ENCODE data around the gene ANTXR1. TPM values are rescaled to one million over a fixed set of nuclear protein-coding genes. Genes with fewer than 3 reads are reported as not detected.

Gene ANTXR1
- total RNA-seq, 1 donor from 2014 or later: 35.5 TPM

GRCh38 chr2:69036926-69037325 lies 23.9 kb downstream of the ANTXR1 start:
- TF ChIP-seq CTCF (IDR thresholded peaks at IDR 0.05; ENCODE audit: insufficient read depth, low read length, poor library complexity, severe bottlenecking): no peak
- no peaks in the 10 kb centered on the region for H3K36me3 ChIP-seq (ENCODE audit: control insufficient read depth, insufficient read depth, low read length)

GRCh38 chr2:69041214-69041613 lies 28.2 kb downstream of the ANTXR1 start:
- Histone ChIP-seq H3K36me3 (ENCODE audit: control insufficient read depth, insufficient read depth, low read length) (no peaks in the 10 kb centered on the region), H3K27me3 (ENCODE audit: control insufficient read depth, insufficient read depth, low read length) (no peaks in the 10 kb centered on the region), H3K4me3 (ENCODE audit: low read depth, low read length) (no peak overlapping the region)
- DNase-seq (ENCODE audit: low read depth): no peak
- TF ChIP-seq CTCF (IDR thresholded peaks at IDR 0.05; ENCODE audit: insufficient read depth, low read length, poor library complexity, severe bottlenecking): no peak

More at GRCh38 chr2:69036926-69037325, 23.9 kb downstream of the ANTXR1 start:
- H3K27me3 ChIP-seq (ENCODE audit: control insufficient read depth, insufficient read depth, low read length): no peaks in the 10 kb centered on the region
- H3K4me3 ChIP-seq (ENCODE audit: low read depth, low read length): no peak overlapping the region
- DNase-seq (ENCODE audit: low read depth): no peak

GRCh38 chr2:69043736-69044400 lies 30.9 kb downstream of the ANTXR1 start:
- no peak for DNase-seq (ENCODE audit: low read depth)
- TF ChIP-seq CTCF (IDR thresholded peaks at IDR 0.05; ENCODE audit: insufficient read depth, low read length, poor library complexity, severe bottlenecking): no peak
- Histone ChIP-seq H3K27me3 (ENCODE audit: control insufficient read depth, insufficient read depth, low read length) (no peaks in the 10 kb centered on the region), H3K36me3 (ENCODE audit: control insufficient read depth, insufficient read depth, low read length) (no peaks in the 10 kb centered on the region), H3K4me3 (ENCODE audit: low read depth, low read length) (no peak overlapping the region)

- no peak overlapping the region for H3K4me3 ChIP-seq (ENCODE audit: low read depth, low read length)
These were observed 33.3 kb downstream of the ANTXR1 start for GRCh38 chr2:69046221-69046662.

GRCh38 chr2:69047625-69048145 lies 34.7 kb downstream of the ANTXR1 start:
- no peaks in the 10 kb centered on the region for H3K36me3 ChIP-seq (ENCODE audit: control insufficient read depth, insufficient read depth, low read length)
- DNase-seq (ENCODE audit: low read depth): no peak
- no peak for TF ChIP-seq CTCF (IDR thresholded peaks at IDR 0.05; ENCODE audit: insufficient read depth, low read length, poor library complexity, severe bottlenecking)
- H3K27me3 ChIP-seq (ENCODE audit: control insufficient read depth, insufficient read depth, low read length): no peaks in the 10 kb centered on the region
- H3K4me3 ChIP-seq (ENCODE audit: low read depth, low read length): no peak overlapping the region

More at GRCh38 chr2:69046221-69046662, 33.3 kb downstream of the ANTXR1 start:
- TF ChIP-seq CTCF (IDR thresholded peaks at IDR 0.05; ENCODE audit: insufficient read depth, low read length, poor library complexity, severe bottlenecking): no peak
- peak; percentile 71 for DNase-seq (ENCODE audit: low read depth)
- no peaks in the 10 kb centered on the region for H3K36me3 ChIP-seq (ENCODE audit: control insufficient read depth, insufficient read depth, low read length)
- no peaks in the 10 kb centered on the region for H3K27me3 ChIP-seq (ENCODE audit: control insufficient read depth, insufficient read depth, low read length)

- no peaks in the 10 kb centered on the region for H3K27me3 ChIP-seq (ENCODE audit: control insufficient read depth, insufficient read depth, low read length)
- H3K4me3 ChIP-seq (ENCODE audit: low read depth, low read length): no peak overlapping the region
- no peak for DNase-seq (ENCODE audit: low read depth)
- H3K36me3 ChIP-seq (ENCODE audit: control insufficient read depth, insufficient read depth, low read length): no peaks in the 10 kb centered on the region
- no peak for TF ChIP-seq CTCF (IDR thresholded peaks at IDR 0.05; ENCODE audit: insufficient read depth, low read length, poor library complexity, severe bottlenecking)
These were observed 37.8 kb downstream of the ANTXR1 start for GRCh38 chr2:69050802-69051201.

All from kidney epithelial cell (primary cell).